Tibial nerve (tissue), 4 donors: ENCODE measurements around the gene VWA7.

Experiments
- EP300 ChIP-seq, 2 donors: sonication (generic); formaldehyde crosslinking; IDR thresholded peaks; one replicate each; pipeline ENCODE4 v1.6.1; 2017; ENCODE audit warnings: antibody characterized with exemption in 2 of 2, mild to moderate bottlenecking in 1 of 2
- POLR2A ChIP-seq, 2 donors: fragments of 450-650 bp; IDR thresholded peaks; one replicate each; pipeline ENCODE4 v1.6.1; 2017; ENCODE audit warnings: antibody characterized with exemption in 2 of 2, mild to moderate bottlenecking in 2 of 2, moderate library complexity in 2 of 2
- TF ChIP-seq, protein P1 (sequence below), 5 experiments: fragments of 200-600 bp in 3 of 5; fragments of 450-650 bp in 2 of 5; sonication (generic) in 3 of 5; IDR thresholded peaks; one replicate each; pipeline ENCODE4 v1.5.1; 2016 to 2019; ENCODE audit warnings: antibody characterized with exemption in 5 of 5, mild to moderate bottlenecking in 3 of 5, moderate library complexity in 2 of 5

DNA sequence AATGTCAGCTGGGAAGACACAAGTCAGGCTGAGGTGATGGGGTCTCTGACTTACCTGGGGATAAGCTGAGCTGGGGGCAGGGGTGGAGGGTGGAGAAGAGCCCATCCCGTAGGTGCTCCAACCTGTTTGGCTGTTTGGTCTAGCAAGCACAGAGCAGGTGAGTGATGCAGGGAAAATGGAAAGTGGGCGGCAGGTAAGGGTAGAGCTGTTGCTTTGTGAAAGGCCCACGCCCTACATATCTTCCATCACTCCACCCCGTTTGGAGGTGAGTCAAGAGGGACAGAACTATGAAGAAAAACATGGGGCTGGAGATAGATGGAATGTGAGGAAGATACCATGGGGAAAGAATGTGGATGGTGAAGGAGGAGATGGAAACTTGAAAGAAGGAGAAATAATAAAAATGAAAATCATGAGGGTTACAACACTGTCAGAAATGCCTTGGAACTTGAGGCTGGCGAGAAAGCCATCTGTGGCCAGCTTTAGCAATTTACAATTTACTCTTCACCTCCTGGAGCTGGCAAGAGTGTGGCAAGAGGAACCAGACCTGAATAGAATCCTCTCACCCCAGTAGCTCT, 56.8 kb downstream of the VWA7 start:
- TF ChIP-seq, protein P1, sequence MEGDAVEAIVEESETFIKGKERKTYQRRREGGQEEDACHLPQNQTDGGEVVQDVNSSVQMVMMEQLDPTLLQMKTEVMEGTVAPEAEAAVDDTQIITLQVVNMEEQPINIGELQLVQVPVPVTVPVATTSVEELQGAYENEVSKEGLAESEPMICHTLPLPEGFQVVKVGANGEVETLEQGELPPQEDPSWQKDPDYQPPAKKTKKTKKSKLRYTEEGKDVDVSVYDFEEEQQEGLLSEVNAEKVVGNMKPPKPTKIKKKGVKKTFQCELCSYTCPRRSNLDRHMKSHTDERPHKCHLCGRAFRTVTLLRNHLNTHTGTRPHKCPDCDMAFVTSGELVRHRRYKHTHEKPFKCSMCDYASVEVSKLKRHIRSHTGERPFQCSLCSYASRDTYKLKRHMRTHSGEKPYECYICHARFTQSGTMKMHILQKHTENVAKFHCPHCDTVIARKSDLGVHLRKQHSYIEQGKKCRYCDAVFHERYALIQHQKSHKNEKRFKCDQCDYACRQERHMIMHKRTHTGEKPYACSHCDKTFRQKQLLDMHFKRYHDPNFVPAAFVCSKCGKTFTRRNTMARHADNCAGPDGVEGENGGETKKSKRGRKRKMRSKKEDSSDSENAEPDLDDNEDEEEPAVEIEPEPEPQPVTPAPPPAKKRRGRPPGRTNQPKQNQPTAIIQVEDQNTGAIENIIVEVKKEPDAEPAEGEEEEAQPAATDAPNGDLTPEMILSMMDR (IDR thresholded peaks at IDR 0.05) = no peak
- TF ChIP-seq POLR2A (IDR thresholded peaks at IDR 0.05) = no peak
- no peak for TF ChIP-seq EP300 (IDR thresholded peaks at IDR 0.05)
